ENCODE measurements around the gene PLIN5.
"Not testable (repeated sequence)": the region's sequence is repeated elsewhere in the genome, so short reads cannot be mapped to it uniquely, and the experiment has no call there.

PLIN5 gene

GRCh38 chr19:4567584-4568071, 32.6 kb upstream of the PLIN5 start:
- DNase-seq = no peak

- DNase-seq = no peak
Observed at GRCh38 chr19:4566402-4567051, 31.5 kb upstream of the PLIN5 start.

- DNase-seq = not testable (repeated sequence)
Observed at GRCh38 chr19:4563562-4563961, 28.5 kb upstream of the PLIN5 start.

- not testable (repeated sequence) for DNase-seq
Observed at GRCh38 chr19:4562085-4562484, 27.1 kb upstream of the PLIN5 start.

GRCh38 chr19:4559569-4559968, 24.5 kb upstream of the PLIN5 start, which contains the start of gene SEMA6B:
SEMA6B (minus strand) TSS chr19:4559684; CDS start chr19:4558457, 1,227 bp downstream.
- no peak for DNase-seq

GRCh38 chr19:4557971-4558941, 23.2 kb upstream of the PLIN5 start:
- DNase-seq = no peak

GRCh38 chr19:4557144-4557970, 22.3 kb upstream of the PLIN5 start:
- no peak for DNase-seq

GRCh38 chr19:4556597-4557127, 21.6 kb upstream of the PLIN5 start:
- DNase-seq = no peak

- no peak for DNase-seq
Observed at GRCh38 chr19:4555657-4556561, 20.9 kb upstream of the PLIN5 start.

GRCh38 chr19:4554717-4555116, 19.7 kb upstream of the PLIN5 start:
- no peak for DNase-seq

GRCh38 chr19:4553775-4554174, 18.8 kb upstream of the PLIN5 start:
- DNase-seq = no peak

- no peak for DNase-seq
Observed at GRCh38 chr19:4553092-4553695, 18.2 kb upstream of the PLIN5 start.

- DNase-seq = no peak
Observed at GRCh38 chr19:4552525-4552819, 17.4 kb upstream of the PLIN5 start.

GRCh38 chr19:4550479-4551050, 15.5 kb upstream of the PLIN5 start:
- DNase-seq = no peak

GRCh38 chr19:4550018-4550417, 15.0 kb upstream of the PLIN5 start:
- no peak for DNase-seq

GRCh38 chr19:4548238-4548584, 13.2 kb upstream of the PLIN5 start:
- DNase-seq = no peak

GRCh38 chr19:4547303-4548237, 12.5 kb upstream of the PLIN5 start:
- DNase-seq = no peak

GRCh38 chr19:4543842-4544647, 9.0 kb upstream of the PLIN5 start:
- no peak for DNase-seq

All from NCI-H1417 treated with DMSO at 0.1 percent for 48 hours (cell line).